Prostate gland (tissue), 2 donors: ENCODE measurements around the gene NFKB1.

Source experiments
- POLR2A ChIP-seq: fragments of 450-650 bp; IDR thresholded peaks from one replicate; pipeline ENCODE4 v1.6.1; 2016; ENCODE audit warnings: antibody characterized with exemption, mild to moderate bottlenecking
- TF ChIP-seq, protein P1 (sequence below), 4 experiments: fragments of 200-600 bp in 2 of 4; fragments of 450-650 bp in 2 of 4; sonication (generic) in 2 of 4; IDR thresholded peaks; 1 replicate in 3 of 4; 2 replicates in 1 of 4; pipeline ENCODE4 v1.5.1; 2016 to 2019; ENCODE audit warnings: antibody characterized with exemption in 4 of 4, mild to moderate bottlenecking in 2 of 4, moderate library complexity in 2 of 4

DNA sequence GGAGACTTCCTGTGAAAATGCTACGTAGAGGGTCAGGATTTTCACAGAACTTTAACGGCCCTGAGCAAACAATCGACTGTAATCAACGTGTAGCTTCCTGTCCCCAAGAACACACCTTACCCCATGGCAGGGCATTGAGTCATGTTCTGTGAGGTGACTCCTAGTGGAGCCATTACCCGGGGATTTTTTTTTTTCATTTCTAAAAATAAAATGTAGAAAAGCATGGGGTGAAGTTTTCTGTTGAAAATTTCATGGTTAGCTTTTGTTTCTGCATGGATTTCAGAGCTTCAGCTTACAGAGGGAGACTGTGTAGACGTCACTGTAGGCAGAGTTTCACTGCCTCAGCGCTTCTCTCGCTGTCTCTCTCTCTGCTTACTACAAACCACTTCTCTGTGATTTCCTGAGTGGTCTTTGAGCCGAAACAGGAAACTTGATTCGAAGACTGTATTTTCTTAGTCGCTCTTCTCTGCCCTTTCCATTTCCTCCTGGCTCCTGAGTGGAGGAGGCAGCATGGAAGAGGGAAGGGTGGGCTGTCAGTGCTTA lies 111.7 kb downstream of the NFKB1 start:
- no peak for TF ChIP-seq POLR2A
- TF ChIP-seq, protein P1, sequence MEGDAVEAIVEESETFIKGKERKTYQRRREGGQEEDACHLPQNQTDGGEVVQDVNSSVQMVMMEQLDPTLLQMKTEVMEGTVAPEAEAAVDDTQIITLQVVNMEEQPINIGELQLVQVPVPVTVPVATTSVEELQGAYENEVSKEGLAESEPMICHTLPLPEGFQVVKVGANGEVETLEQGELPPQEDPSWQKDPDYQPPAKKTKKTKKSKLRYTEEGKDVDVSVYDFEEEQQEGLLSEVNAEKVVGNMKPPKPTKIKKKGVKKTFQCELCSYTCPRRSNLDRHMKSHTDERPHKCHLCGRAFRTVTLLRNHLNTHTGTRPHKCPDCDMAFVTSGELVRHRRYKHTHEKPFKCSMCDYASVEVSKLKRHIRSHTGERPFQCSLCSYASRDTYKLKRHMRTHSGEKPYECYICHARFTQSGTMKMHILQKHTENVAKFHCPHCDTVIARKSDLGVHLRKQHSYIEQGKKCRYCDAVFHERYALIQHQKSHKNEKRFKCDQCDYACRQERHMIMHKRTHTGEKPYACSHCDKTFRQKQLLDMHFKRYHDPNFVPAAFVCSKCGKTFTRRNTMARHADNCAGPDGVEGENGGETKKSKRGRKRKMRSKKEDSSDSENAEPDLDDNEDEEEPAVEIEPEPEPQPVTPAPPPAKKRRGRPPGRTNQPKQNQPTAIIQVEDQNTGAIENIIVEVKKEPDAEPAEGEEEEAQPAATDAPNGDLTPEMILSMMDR (IDR thresholded peaks at IDR 0.05): no peak
